NCI-H69 (cell line): Measurements from ENCODE around the gene ACOT13.
A peak's percentile ranks its signal among the peaks of the same experiment; 100 is the strongest.
"Not testable (repeated sequence)": the region's sequence is repeated elsewhere in the genome, so short reads cannot be mapped to it uniquely, and the experiment has no call there.

ENCODE experiments used
- DNase-seq: peaks from one replicate; lab custom pipeline; 2025; lab: John Stamatoyannopoulos, UW

ACOT13 gene

GRCh38 chr6:24730653-24731052 is 63.8 kb downstream of the ACOT13 start:
- not testable (repeated sequence) for DNase-seq

GRCh38 chr6:24731456-24732134 is 64.7 kb downstream of the ACOT13 start:
- not testable (repeated sequence) for DNase-seq

- no peak for DNase-seq
These were observed 67.3 kb downstream of the ACOT13 start for GRCh38 chr6:24734166-24734565.

GRCh38 chr6:24734710-24735109 is 67.8 kb downstream of the ACOT13 start:
- not testable (repeated sequence) for DNase-seq

GRCh38 chr6:24738741-24739140 is 71.9 kb downstream of the ACOT13 start:
- DNase-seq: no peak

GRCh38 chr6:24740861-24741260 is 74.0 kb downstream of the ACOT13 start:
- no peak for DNase-seq

GRCh38 chr6:24742216-24742738 is 75.4 kb downstream of the ACOT13 start:
- DNase-seq: no peak

GRCh38 chr6:24743265-24743943 is 76.5 kb downstream of the ACOT13 start:
- peak; percentile 20 for DNase-seq

GRCh38 chr6:24743944-24744335 is 77.1 kb downstream of the ACOT13 start:
- DNase-seq: no peak

- DNase-seq: no peak
These were observed 78.0 kb downstream of the ACOT13 start for GRCh38 chr6:24744911-24745310.

- no peak for DNase-seq
These were observed 82.4 kb downstream of the ACOT13 start for GRCh38 chr6:24749297-24749696.

GRCh38 chr6:24750878-24751277 is 84.0 kb downstream of the ACOT13 start:
- not testable (repeated sequence) for DNase-seq

- DNase-seq: no peak
These were observed 85.6 kb downstream of the ACOT13 start for GRCh38 chr6:24752503-24752902.

GRCh38 chr6:24752917-24753492 is 86.1 kb downstream of the ACOT13 start:
- no peak for DNase-seq

GRCh38 chr6:24753545-24753944 is 86.7 kb downstream of the ACOT13 start:
- DNase-seq: no peak

GRCh38 chr6:24754378-24754777 is 87.5 kb downstream of the ACOT13 start:
- DNase-seq: not testable (repeated sequence)
